Upper lobe of right lung (tissue), 1 donor: ENCODE measurements around the gene DRAM1. TPM values are rescaled to one million over a fixed set of nuclear protein-coding genes. Genes with fewer than 3 reads are reported as not detected.
"Not testable (repeated sequence)": the region's sequence is repeated elsewhere in the genome, so short reads cannot be mapped to it uniquely, and the experiment has no call there.

Experiments
- ATAC-seq: fragments of 200-7000 bp; cut with Tn5 transposase; one replicate; pipeline ENCODE4 v1.9.1; 2020; ENCODE audit warnings: mild to moderate bottlenecking, moderate library complexity
- DNase-seq: peaks from one replicate; pipeline ENCODE4 v3.0.0-alpha.2; 2020
- H3K27ac ChIP-seq: fragments of 200-600 bp; one replicate; pipeline ENCODE4 v1.8.0; 2022
- H3K27me3 ChIP-seq: fragments of 200-600 bp; one replicate; pipeline ENCODE4 v1.8.0; 2022; ENCODE audit warnings: mild to moderate bottlenecking
- H3K36me3 ChIP-seq: fragments of 200-600 bp; one replicate; pipeline ENCODE4 v1.8.0; 2022
- H3K4me1 ChIP-seq: fragments of 200-600 bp; one replicate; pipeline ENCODE4 v1.8.0; 2022
- H3K4me3 ChIP-seq: fragments of 200-600 bp; one replicate; pipeline ENCODE4 v1.8.0; 2022; ENCODE audit warnings: mild to moderate bottlenecking
- H3K9me3 ChIP-seq: fragments of 200-600 bp; one replicate; pipeline ENCODE4 v1.8.0; 2022
- intact Hi-C: fragments of 100-400 bp; cut with DNase I; formaldehyde crosslinking; loops from one replicate; pipeline ENCODE4 v1.11.0; 2022
- total RNA-seq: library from RNA; stranded (reverse); fragmentation: NEBNext Ultra II Directional; extraction: Animal tissue kit (Norgen Biotek cat#: 25700); gene quantifications from one replicate; pipeline ENCODE4 v1.2.1, GENCODE V29; 2021
- TF ChIP-seq, protein P1 (sequence below): fragments of 200-600 bp; IDR thresholded peaks from one replicate; pipeline ENCODE4 v1.8.0; 2022; ENCODE audit warnings: antibody characterized with exemption
- donor health status: DM: no; HTN: yes; CAD: no; lungs with severe emphysema.

Gene DRAM1
- total RNA-seq, 1 donor from 2014 or later: 162 TPM

GRCh38 chr12:101866615-101867373, 10.6 kb upstream of the DRAM1 start:
- TF ChIP-seq, protein P1, sequence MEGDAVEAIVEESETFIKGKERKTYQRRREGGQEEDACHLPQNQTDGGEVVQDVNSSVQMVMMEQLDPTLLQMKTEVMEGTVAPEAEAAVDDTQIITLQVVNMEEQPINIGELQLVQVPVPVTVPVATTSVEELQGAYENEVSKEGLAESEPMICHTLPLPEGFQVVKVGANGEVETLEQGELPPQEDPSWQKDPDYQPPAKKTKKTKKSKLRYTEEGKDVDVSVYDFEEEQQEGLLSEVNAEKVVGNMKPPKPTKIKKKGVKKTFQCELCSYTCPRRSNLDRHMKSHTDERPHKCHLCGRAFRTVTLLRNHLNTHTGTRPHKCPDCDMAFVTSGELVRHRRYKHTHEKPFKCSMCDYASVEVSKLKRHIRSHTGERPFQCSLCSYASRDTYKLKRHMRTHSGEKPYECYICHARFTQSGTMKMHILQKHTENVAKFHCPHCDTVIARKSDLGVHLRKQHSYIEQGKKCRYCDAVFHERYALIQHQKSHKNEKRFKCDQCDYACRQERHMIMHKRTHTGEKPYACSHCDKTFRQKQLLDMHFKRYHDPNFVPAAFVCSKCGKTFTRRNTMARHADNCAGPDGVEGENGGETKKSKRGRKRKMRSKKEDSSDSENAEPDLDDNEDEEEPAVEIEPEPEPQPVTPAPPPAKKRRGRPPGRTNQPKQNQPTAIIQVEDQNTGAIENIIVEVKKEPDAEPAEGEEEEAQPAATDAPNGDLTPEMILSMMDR: no peak
- ATAC-seq: no peak
- no peak for DNase-seq
- intact Hi-C loops: no loop called here
- no peak overlapping the region for H3K27ac ChIP-seq
- H3K9me3 ChIP-seq: no peaks in the 10 kb centered on the region
- H3K4me3 ChIP-seq: no peak overlapping the region
- H3K36me3 ChIP-seq: no peaks in the 10 kb centered on the region
- H3K4me1 ChIP-seq: no peaks in the 10 kb centered on the region
- no peaks in the 10 kb centered on the region for H3K27me3 ChIP-seq

GRCh38 chr12:101867619-101868018, 9.8 kb upstream of the DRAM1 start:
- H3K36me3 ChIP-seq, DNase-seq, H3K27ac ChIP-seq, H3K4me1 ChIP-seq, H3K4me3 ChIP-seq, H3K27me3 ChIP-seq, intact Hi-C loops, H3K9me3 ChIP-seq, ATAC-seq: not testable (repeated sequence)

- intact Hi-C loops: no loop called here
- no peak overlapping the region for H3K27ac ChIP-seq
- DNase-seq: no peak
- H3K36me3 ChIP-seq: no peaks in the 10 kb centered on the region
- no peak overlapping the region for H3K4me3 ChIP-seq
- no peaks in the 10 kb centered on the region for H3K9me3 ChIP-seq
- H3K4me1 ChIP-seq: peaks cover 7% of the 10 kb centered on the region
- TF ChIP-seq, protein P1: no peak
- ATAC-seq: no peak
- H3K27me3 ChIP-seq: no peaks in the 10 kb centered on the region
Observed at GRCh38 chr12:101870925-101871324, 6.5 kb upstream of the DRAM1 start.

DNA sequence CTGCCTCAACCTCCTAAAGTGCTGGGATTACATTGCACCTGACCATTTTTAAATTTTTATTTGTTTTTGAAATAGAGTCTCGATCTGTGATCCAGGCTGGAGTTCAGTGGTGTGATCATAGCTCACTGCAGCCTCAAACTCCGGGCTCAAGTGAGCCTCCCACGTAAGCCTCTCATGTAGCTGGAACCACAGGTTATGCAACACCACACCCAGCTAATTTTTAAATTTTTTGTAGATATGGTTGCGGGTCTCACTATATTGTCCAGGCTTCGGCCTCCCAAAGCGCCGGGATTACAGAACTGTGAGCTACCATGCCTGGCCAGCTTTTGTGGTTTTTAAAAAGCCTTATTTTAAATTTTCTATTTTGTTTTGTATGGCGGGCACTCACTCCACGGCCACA, 2.2 kb upstream of the DRAM1 start:
- DNase-seq (no peak), ATAC-seq (no peak)
- H3K36me3 ChIP-seq: no peaks in the 10 kb centered on the region
- H3K4me3 ChIP-seq: no peak overlapping the region
- TF ChIP-seq, protein P1: no peak
- intact Hi-C loops: no loop called here
- peak overlapping the region; percentile 98 for H3K27ac ChIP-seq
- H3K9me3 ChIP-seq: no peaks in the 10 kb centered on the region
- H3K27me3 ChIP-seq: no peaks in the 10 kb centered on the region
- peaks cover 7% of the 10 kb centered on the region for H3K4me1 ChIP-seq

DNA sequence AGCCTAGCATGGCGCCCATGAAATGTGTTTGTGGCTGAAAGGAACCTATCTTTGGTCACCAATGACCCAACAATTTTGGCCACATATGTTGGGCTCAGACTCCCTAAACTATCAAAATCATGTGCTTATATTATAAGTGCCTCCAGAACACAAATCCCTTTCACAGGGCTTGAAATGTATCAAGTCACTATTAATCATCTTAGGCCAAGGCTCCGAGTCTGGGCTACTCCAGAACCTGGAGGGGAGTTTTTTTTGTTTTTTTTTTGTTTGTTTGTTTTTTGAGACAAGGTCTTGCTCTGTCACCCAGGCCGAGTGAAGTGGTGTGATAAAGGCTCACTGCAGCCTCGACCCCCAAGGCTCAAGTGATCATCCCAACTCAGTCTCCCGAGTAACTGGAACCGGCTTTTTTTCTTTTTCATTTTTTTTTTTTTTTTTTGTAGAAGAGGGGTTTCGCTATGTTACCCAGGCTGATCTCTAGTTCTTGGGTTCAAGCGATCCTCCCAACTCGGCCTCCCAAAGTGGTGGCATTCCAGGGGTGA, 989 bp upstream of the DRAM1 start:
- peak overlapping the region; percentile 98 for H3K27ac ChIP-seq
- intact Hi-C loops: no loop called here

DNA sequence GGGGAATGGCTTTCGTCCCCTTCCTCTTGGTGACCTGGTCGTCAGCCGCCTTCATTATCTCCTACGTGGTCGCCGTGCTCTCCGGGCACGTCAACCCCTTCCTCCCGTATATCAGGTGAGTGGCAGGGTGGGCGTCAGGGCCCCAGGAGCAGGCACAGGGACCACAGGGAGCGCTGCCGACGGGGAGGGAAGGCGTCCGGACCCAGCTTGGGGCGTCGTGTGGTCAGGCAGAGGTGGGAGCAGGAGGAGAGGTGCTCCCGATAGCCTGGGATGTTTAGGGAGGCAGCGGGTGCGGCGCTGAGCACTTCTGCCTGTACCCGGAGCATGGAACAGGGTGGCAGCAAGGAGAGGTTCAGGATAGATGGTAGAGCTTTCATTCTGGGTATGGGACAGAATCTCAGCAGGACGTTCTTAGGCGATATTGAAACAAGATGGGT, 444 bp downstream of the DRAM1 start:
- DNase-seq: no peak

More for the DNA sequence above, 989 bp upstream of the DRAM1 start:
- Histone ChIP-seq H3K9me3 (no peaks in the 10 kb centered on the region), H3K4me1 (peaks cover 11% of the 10 kb centered on the region), H3K4me3 (peak overlapping the region; percentile 99), H3K36me3 (no peaks in the 10 kb centered on the region), H3K27me3 (no peaks in the 10 kb centered on the region)
- DNase-seq (no peak), ATAC-seq (no peak)
- TF ChIP-seq, protein P1: no peak

More for the DNA sequence above, 444 bp downstream of the DRAM1 start:
- Histone ChIP-seq H3K36me3 (no peaks in the 10 kb centered on the region), H3K9me3 (no peaks in the 10 kb centered on the region), H3K27me3 (no peaks in the 10 kb centered on the region), H3K4me3 (peak overlapping the region; percentile 99), H3K4me1 (peaks cover 14% of the 10 kb centered on the region), H3K27ac (peak overlapping the region; percentile 98)
- intact Hi-C loops: no loop called here
- peak; percentile 29 for ATAC-seq
- TF ChIP-seq, protein P1: no peak
